ENCODE measurements around the gene TMEM95.

Gene TMEM95

DNA sequence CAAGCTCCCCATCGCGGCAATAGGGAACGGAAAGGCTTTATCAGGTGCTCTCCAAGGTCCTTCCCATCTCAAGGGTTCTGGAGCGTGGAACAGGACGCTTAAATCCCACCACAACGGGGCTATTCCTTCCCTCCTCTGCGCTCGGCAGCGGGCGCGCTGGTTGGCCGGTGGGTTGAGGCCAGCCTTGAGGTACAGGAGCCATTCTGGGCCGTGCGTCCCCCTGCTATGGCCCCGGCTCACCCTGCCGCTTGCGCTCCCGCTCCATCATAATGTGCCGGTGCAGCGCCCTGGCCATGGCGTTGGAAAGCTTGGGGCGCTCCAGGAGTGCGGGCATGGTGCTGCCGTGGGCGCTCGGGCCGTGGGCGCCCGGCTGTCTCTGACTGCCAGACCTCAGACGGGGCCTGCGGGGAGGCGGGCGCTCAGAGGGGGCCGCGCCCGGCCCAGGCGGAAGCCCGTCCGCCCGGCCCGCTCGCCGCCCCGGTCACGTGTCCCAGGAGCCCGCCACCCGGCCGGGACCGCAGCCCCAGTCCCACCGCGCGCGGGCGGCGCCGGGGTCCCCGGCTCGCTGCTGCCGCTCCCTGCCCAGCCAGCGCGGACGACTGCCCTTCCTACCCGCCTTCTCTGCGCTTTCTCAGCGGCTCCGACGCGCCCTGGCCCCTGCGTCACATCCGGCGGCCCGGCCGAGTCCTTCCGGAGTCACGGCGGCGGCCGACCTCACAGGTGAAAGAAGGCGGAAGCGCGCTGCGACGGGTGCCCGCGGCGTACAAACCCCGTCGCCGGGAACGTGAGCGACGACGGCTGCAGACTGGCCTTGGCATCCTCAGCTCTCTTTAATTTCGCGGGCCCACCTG, 40.0 kb upstream of the TMEM95 start, which contains the start of gene GPS2 (continued):
- TF ChIP-seq, protein P1, sequence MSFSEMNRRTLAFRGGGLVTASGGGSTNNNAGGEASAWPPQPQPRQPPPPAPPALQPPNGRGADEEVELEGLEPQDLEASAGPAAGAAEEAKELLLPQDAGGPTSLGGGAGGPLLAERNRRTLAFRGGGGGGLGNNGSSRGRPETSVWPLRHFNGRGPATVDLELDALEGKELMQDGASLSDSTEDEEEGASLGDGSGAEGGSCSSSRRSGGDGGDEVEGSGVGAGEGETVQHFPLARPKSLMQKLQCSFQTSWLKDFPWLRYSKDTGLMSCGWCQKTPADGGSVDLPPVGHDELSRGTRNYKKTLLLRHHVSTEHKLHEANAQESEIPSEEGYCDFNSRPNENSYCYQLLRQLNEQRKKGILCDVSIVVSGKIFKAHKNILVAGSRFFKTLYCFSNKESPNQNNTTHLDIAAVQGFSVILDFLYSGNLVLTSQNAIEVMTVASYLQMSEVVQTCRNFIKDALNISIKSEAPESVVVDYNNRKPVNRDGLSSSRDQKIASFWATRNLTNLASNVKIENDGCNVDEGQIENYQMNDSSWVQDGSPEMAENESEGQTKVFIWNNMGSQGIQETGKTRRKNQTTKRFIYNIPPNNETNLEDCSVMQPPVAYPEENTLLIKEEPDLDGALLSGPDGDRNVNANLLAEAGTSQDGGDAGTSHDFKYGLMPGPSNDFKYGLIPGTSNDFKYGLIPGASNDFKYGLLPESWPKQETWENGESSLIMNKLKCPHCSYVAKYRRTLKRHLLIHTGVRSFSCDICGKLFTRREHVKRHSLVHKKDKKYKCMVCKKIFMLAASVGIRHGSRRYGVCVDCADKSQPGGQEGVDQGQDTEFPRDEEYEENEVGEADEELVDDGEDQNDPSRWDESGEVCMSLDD (tag by site-specific recombination; IDR thresholded peaks at IDR 0.05), result peak; percentile 34; the same call in 1 of the 2 replicates
- TF ChIP-seq ZNF341 (tag by site-specific recombination; IDR thresholded peaks at IDR 0.05; ENCODE audit: low read depth), result peak; percentile 37
- TF ChIP-seq ZNF175 (tag by site-specific recombination; IDR thresholded peaks at IDR 0.05), result no peak
- no peak for TF ChIP-seq IKZF3 (tag by site-specific recombination; IDR thresholded peaks at IDR 0.05)
- no peak for TF ChIP-seq ZNF677 (tag by site-specific recombination; IDR thresholded peaks at IDR 0.05)
- no peak for TF ChIP-seq MEIS1 (CRISPR knock-in tag; IDR thresholded peaks at IDR 0.05; ENCODE audit: borderline replicate concordance)
- TF ChIP-seq SALL2 (tag by site-specific recombination; IDR thresholded peaks at IDR 0.05; ENCODE audit: borderline replicate concordance), result no peak
- no peak for TF ChIP-seq ZNF16 (tag by site-specific recombination; IDR thresholded peaks at IDR 0.05; ENCODE audit: low read depth)
- TF ChIP-seq WT1 (tag by site-specific recombination; IDR thresholded peaks at IDR 0.05), result no peak
- TF ChIP-seq ZNF146 (tag by site-specific recombination; IDR thresholded peaks at IDR 0.05), result no peak
- no peak for TF ChIP-seq ZNF350 (tag by site-specific recombination; IDR thresholded peaks at IDR 0.05)
- no peak for TF ChIP-seq PRDM2 (tag by site-specific recombination; IDR thresholded peaks at IDR 0.05; ENCODE audit: borderline replicate concordance)
- peak; percentile 69 for TF ChIP-seq ZBTB8A (tag by site-specific recombination; IDR thresholded peaks at IDR 0.05)
- no peak for TF ChIP-seq GFI1B (tag by site-specific recombination; IDR thresholded peaks at IDR 0.05)
- TF ChIP-seq ZNF138 (tag by site-specific recombination; IDR thresholded peaks at IDR 0.05; ENCODE audit: borderline replicate concordance), result no peak
- TF ChIP-seq, protein P2, sequence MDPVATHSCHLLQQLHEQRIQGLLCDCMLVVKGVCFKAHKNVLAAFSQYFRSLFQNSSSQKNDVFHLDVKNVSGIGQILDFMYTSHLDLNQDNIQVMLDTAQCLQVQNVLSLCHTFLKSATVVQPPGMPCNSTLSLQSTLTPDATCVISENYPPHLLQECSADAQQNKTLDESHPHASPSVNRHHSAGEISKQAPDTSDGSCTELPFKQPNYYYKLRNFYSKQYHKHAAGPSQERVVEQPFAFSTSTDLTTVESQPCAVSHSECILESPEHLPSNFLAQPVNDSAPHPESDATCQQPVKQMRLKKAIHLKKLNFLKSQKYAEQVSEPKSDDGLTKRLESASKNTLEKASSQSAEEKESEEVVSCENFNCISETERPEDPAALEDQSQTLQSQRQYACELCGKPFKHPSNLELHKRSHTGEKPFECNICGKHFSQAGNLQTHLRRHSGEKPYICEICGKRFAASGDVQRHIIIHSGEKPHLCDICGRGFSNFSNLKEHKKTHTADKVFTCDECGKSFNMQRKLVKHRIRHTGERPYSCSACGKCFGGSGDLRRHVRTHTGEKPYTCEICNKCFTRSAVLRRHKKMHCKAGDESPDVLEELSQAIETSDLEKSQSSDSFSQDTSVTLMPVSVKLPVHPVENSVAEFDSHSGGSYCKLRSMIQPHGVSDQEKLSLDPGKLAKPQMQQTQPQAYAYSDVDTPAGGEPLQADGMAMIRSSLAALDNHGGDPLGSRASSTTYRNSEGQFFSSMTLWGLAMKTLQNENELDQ (tag by site-specific recombination; IDR thresholded peaks at IDR 0.05; ENCODE audit: low read depth), result no peak
- TF ChIP-seq, protein P3, sequence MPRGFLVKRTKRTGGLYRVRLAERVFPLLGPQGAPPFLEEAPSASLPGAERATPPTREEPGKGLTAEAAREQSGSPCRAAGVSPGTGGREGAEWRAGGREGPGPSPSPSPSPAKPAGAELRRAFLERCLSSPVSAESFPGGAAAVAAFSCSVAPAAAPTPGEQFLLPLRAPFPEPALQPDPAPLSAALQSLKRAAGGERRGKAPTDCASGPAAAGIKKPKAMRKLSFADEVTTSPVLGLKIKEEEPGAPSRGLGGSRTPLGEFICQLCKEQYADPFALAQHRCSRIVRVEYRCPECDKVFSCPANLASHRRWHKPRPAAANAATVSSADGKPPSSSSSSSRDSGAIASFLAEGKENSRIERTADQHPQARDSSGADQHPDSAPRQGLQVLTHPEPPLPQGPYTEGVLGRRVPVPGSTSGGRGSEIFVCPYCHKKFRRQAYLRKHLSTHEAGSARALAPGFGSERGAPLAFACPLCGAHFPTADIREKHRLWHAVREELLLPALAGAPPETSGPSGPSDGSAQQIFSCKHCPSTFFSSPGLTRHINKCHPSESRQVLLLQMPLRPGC (tag by site-specific recombination; IDR thresholded peaks at IDR 0.05), result peak; percentile 55; the same call in 1 of the 2 replicates
- no peak for TF ChIP-seq HOXA7 (CRISPR knock-in tag; IDR thresholded peaks at IDR 0.05; ENCODE audit: borderline replicate concordance)
- no peak for TF ChIP-seq ZNF571 (tag by site-specific recombination; IDR thresholded peaks at IDR 0.05)
- TF ChIP-seq ZNF629 (tag by site-specific recombination; IDR thresholded peaks at IDR 0.05), result peak; percentile 90
- TF ChIP-seq ZNF155 (tag by site-specific recombination; IDR thresholded peaks at IDR 0.05), result no peak
- no peak; the same call in 1 of the 2 replicates for TF ChIP-seq ZNF660 (tag by site-specific recombination; IDR thresholded peaks at IDR 0.05)
- no peak for TF ChIP-seq ZNF624 (tag by site-specific recombination; IDR thresholded peaks at IDR 0.05)
- TF ChIP-seq KLF9 (tag by site-specific recombination; IDR thresholded peaks at IDR 0.05; ENCODE audit: low read depth), result peak; percentile 34
- TF ChIP-seq ZNF157 (tag by site-specific recombination; IDR thresholded peaks at IDR 0.05), result no peak
- TF ChIP-seq OVOL3 (tag by site-specific recombination; IDR thresholded peaks at IDR 0.05), result peak; percentile 41; the same call in 1 of the 2 replicates
